Right ventricle myocardium superior (tissue), 1 donor: ENCODE results near the gene NCAPD3. TPM values are rescaled to one million over a fixed set of nuclear protein-coding genes. Genes with fewer than 3 reads are reported as not detected.

Experiments used
- ATAC-seq: fragments of 200-7000 bp; cut with Tn5 transposase; one replicate; pipeline ENCODE4 v1.9.1; 2020; ENCODE audit warnings: mild to moderate bottlenecking; ENCODE audit not compliant: poor library complexity
- DNase-seq: peaks from one replicate; pipeline ENCODE4 v3.0.0-alpha.2; 2020
- intact Hi-C: fragments of 100-400 bp; cut with DNase I; formaldehyde crosslinking; loops from one replicate; pipeline ENCODE4 v1.11.2; 2022
- total RNA-seq: library from RNA; stranded (reverse); fragmentation: NEBNext Ultra II Directional; extraction: Animal tissue kit (Norgen Biotek cat#: 25700); gene quantifications from one replicate; pipeline ENCODE4 v1.2.1, GENCODE V29; 2021
- donor health status: DM: no; HTN: yes; CAD: no; lungs with severe emphysema.

The NCAPD3 gene
- total RNA-seq, 1 donor from 2014 or later, result 11.1 TPM

GRCh38 chr11:134150195-134150903 is 73.4 kb downstream of the NCAPD3 start:
- no peak for DNase-seq
- intact Hi-C loops, result no loop called here
- no peak for ATAC-seq

DNA sequence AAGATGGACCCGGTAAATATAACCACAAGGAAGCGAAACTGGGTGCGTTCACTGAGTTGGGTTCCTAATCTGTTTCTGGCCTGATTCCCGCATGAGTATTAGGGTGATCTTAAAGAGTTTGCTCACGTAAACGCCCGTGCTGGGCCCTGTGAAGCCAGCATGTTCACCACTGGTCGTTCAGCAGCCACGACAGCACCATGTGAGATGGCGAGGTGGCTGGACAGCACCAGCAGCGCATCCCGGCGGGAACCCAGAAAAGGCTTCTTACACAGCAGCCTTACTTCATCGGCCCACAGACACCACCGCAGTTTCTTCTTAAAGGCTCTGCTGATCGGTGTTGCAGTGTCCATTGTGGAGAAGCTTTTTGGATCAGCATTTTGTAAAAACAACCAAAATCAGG is 74.4 kb downstream of the NCAPD3 start:
- ATAC-seq, result no peak
- intact Hi-C loops, result no loop called here
- no peak for DNase-seq

- no peak for DNase-seq
- ATAC-seq, result no peak
- intact Hi-C loops, result no loop called here
Measured at GRCh38 chr11:134146598-134146997, 77.2 kb downstream of the NCAPD3 start.

DNA sequence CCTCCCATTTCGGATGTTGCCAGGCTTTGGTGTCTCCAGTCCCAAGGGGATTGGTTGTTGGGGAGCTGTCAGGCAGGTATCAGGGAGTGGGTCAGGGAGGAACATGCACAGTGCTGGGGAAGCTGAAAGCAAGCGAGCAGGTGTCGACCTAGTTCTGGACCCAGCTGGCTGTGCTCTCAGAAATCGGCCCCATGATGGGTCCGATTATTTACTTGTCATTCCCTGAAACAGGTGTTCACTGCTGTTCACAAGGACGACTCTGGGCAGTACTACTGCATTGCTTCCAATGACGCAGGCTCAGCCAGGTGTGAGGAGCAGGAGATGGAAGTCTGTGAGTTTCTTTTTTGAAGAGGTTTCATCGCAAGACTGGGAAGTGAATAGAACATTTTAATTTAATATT is 78.1 kb downstream of the NCAPD3 start:
- ATAC-seq (no peak), DNase-seq (no peak)
- intact Hi-C loops, result no loop called here

DNA sequence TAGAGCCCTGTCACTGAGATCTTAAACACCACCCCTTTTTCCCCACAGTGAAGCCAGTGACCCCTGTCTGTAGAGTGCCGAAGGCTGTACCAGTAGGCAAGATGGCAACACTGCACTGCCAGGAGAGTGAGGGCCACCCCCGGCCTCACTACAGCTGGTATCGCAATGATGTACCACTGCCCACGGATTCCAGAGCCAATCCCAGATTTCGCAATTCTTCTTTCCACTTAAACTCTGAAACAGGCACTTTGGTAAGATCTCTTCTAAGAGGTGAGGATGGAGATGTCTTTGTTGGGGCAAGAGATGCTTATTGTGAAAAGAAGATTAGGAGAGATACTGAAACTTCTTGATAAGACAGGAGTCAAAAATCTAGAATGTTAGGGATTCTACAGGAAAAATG is 79.0 kb downstream of the NCAPD3 start:
- intact Hi-C loops, result no loop called here
- no peak for ATAC-seq
- no peak for DNase-seq

GRCh38 chr11:134143801-134144200 is 80.0 kb downstream of the NCAPD3 start:
- no peak for DNase-seq
- intact Hi-C loops, result no loop called here
- ATAC-seq, result no peak

DNA sequence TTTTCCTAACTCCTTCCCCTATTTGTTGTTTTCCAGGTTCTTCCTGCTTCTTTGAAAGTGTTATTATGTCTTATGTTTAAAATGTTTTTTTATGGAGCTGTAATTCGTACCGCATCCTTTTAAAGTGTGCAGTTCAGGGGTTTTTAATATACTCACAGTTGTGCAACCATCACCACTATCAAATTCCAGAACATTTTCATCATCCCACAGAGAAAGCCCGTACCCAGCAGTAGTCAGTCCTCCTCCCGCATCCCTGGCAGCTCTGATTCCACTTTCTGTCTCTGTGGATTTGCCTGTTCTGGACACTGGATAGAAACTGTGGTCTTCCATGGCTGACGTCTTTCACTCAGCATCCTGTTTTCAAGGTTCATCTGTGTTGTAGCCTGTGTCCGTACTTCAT is 81.2 kb downstream of the NCAPD3 start:
- DNase-seq, result no peak
- intact Hi-C loops, result no loop called here
- no peak for ATAC-seq

DNA sequence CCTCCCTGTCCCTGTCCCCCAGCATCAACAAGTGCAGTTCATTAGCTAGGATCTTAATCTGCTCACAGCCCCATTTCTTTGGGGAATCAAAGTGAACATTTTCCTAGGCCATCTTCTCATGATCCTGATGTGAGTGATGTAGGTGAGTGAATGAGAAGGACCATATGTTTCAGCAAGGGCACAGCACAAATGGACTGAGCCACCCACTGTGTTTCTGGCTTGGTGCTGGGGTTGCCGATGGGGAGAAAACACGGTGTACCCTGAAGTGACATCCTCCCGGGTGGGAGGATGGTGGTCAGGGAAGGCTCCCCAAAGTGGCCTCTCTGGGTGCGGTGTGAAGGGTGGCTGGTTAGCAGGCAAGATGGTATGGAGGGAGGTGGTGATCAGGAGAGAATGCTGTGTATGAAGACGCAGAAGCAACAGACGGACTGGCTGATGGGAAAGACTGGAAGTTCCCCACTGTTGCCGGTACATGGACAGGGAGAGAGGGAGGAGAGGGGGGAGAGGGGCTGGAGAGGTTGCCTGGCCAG is 82.7 kb downstream of the NCAPD3 start:
- DNase-seq (no peak), ATAC-seq (no peak)
- intact Hi-C loops, result loop anchor here (2.0 kb wide), 1 partner anchor 90 kb away; no protein-coding TSS in a partner anchor

- intact Hi-C loops, result loop anchor here (2.0 to 5.0 kb wide), 2 partner anchors 89 to 213 kb away; no protein-coding TSS in a partner anchor
- ATAC-seq, result peak; percentile 94
- DNase-seq, result no peak
Measured at GRCh38 chr11:134139873-134140331, 83.9 kb downstream of the NCAPD3 start.

DNA sequence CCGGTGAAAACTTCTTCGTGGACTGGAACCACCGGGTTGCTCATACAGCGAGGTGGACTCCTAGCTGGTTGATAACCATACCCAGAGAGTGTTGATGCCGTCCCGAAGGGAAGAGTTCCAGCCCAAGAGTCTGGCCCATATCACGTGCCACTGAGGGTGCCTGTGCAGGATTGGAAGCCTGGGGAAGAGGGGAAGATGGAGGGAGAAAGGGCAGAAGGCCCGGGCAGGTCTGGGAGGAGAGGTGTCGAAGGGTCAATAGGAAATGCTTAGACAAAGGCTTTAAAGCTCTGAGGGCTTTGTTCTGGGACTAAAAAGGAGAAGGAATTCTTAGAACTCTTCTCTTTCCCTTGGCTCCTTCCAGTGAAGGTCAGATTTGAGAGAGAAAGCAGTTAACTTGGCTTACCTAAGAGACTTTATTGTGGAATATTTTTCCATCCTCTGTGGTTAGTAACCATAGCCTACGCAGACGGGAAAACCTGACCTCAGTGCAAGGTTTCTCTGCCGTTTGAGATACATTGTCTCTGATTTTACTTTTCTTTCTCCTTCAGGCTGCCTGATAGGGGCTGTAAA is 84.4 kb downstream of the NCAPD3 start:
- DNase-seq (no peak), ATAC-seq (peak; percentile 39)
- intact Hi-C loops, result loop anchor here (5.0 kb wide), 1 partner anchor 212 kb away; no protein-coding TSS in a partner anchor

DNA sequence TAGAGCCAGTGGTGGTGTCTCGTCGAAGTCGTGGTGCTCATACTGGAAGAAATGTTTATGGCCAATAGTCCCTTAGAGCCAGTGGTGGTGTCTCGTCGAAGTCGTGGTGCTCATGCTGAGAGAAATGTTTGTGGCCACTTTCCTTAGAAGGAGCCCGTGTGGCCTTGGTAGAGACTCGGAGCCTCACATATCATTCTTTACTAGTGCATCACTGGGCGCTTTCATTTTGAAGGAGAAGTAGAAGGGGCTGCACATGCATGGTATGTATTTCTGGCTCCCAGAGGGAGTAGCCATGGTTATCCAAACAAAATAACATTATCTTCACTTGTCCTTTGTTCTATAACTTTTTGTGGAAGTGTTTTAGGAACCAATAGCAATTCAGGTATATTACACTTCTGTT is 85.4 kb downstream of the NCAPD3 start:
- ATAC-seq (no peak), DNase-seq (no peak)
- intact Hi-C loops, result loop anchor here (5.0 kb wide), 1 partner anchor 211 kb away; no protein-coding TSS in a partner anchor

DNA sequence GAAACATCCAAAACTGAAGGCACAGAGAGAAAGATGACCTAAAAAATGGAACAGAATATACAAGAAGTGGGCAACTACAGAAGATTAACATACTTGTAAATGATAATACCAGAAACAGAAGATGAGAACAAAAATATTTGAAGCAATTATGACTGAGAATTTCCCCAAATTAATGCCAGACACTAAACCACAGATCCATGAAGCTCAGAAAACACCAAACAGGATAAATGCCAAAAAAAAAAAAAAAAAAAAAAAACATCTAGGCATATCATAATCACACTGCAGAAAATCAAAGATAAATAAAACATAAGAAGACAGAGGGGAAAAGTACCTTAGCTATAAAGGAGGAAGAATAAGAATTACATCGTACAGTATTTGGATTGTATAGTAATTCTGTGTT is 89.6 kb downstream of the NCAPD3 start:
- intact Hi-C loops, result no loop called here
- DNase-seq, result no peak
- ATAC-seq, result no peak

DNA sequence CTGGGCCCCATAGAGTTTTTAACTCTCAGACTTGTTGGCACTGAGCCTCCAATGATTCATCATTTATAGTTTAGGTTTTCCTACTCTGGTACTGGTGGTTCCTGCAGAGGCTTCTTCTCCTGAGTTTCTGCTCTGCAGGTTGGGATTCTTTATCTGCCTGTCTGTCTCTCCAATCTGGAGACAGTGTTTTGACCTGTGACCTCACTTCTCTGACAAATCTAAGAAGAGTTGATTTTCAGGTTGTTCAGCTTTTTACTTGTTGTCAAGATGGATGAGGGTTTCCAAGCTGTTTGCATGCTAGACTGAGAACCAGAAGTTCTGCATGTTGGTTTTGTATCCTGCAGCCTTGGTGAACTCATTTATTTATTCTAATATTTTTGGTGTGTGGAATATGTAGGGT is 91.0 kb downstream of the NCAPD3 start:
- intact Hi-C loops, result no loop called here
- no peak for ATAC-seq

DNA sequence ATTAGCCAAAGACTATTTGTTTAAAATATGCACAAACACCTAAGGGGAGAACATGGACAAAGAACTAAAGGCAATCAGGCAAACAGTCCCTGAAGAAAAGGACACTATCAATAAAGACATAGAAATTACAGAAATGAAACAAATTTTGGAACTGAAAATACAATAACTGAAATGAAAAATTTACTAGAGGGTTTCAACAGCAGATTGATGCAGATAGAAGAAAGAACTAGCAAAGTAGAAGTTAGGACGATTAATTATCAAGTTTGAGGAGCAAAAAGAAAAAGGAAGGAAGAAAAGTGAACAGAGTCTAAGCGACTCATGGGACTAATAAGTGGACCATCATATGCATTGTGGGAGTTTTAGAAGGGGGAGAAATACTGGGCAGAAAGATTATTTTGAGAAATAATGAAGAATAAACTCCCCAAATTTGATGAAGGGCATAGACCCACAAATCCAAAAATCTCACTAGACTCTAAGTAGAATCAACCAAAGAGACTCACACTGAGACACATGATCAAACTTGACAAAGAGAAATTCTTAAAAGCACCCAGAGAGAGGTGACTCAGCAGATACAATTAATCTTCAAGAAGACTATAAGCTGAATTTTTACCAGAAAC is 92.0 kb downstream of the NCAPD3 start:
- intact Hi-C loops, result no loop called here
- no peak for ATAC-seq
- DNase-seq, result no peak

More for the DNA sequence above, 91.0 kb downstream of the NCAPD3 start:
- no peak for DNase-seq

- intact Hi-C loops, result no loop called here
- DNase-seq (no peak), ATAC-seq (no peak)
Measured at GRCh38 chr11:134126217-134126822, 97.4 kb downstream of the NCAPD3 start.

- ATAC-seq, result no peak
- no peak for DNase-seq
- intact Hi-C loops, result no loop called here
Measured at GRCh38 chr11:134125507-134125906, 98.3 kb downstream of the NCAPD3 start.

- ATAC-seq, result peak; percentile 78
- intact Hi-C loops, result no loop called here
- peak; percentile 72 for DNase-seq
Measured at GRCh38 chr11:134124660-134125451, 98.9 kb downstream of the NCAPD3 start.

- intact Hi-C loops, result no loop called here
- DNase-seq (peak; percentile 46), ATAC-seq (peak; percentile 38)
Measured at GRCh38 chr11:134120921-134121526, 102.7 kb downstream of the NCAPD3 start.
